ENCODE data around the gene TEKTIP1. TPM values are rescaled to one million over a fixed set of nuclear protein-coding genes. Genes with fewer than 3 reads are reported as not detected.

The TEKTIP1 gene
- total RNA-seq, 1 experiment from 2014 or later, result 1.3 TPM

GRCh38 chr19:3573858-3574637, 35.1 kb downstream of the TEKTIP1 start:
- no peaks in the 10 kb centered on the region; a peak in 1 of 5 replicates for H3K9me3 Mint-ChIP-seq
- H4K91ac ChIP-seq (ENCODE audit: insufficient read length, low read depth, low read length), result no peak overlapping the region
- TF ChIP-seq CTCF (conservative IDR thresholded peaks at IDR 0.05), result no peak
- H3K56ac ChIP-seq (ENCODE audit: insufficient read length, low read depth, low read length), result no peak overlapping the region
- H3T11ph ChIP-seq (ENCODE audit: low read length), result no peak overlapping the region
- DNase-seq, result peak; percentile 98
- no peak overlapping the region for H2BK5ac ChIP-seq (ENCODE audit: insufficient read length, low read length)
- H2BK20ac ChIP-seq (ENCODE audit: low read depth, low read length, poor library complexity, severe bottlenecking), result no peak overlapping the region
- H3K9me3 ChIP-seq (ENCODE audit: control insufficient read depth, low read depth, low read length), result no peaks in the 10 kb centered on the region
- H3K18ac ChIP-seq (ENCODE audit: insufficient read length, low read depth, low read length), result peak overlapping the region; percentile 78
- H3K27ac ChIP-seq (ENCODE audit: insufficient read length, low read depth, low read length), result no peak overlapping the region
- H4K5ac ChIP-seq (ENCODE audit: insufficient read length, low read depth, low read length), result no peak overlapping the region
- no peak overlapping the region for H3K14ac ChIP-seq (ENCODE audit: insufficient read depth, low read length)
- no peak overlapping the region for H2BK12ac ChIP-seq (ENCODE audit: insufficient read length, low read depth, low read length)
- H3K4ac ChIP-seq (ENCODE audit: low read depth, low read length), result no peak overlapping the region
- H2BK15ac ChIP-seq (ENCODE audit: low read depth, low read length), result no peak overlapping the region
- H3K27me3 Mint-ChIP-seq (ENCODE audit: low read depth), result peaks cover 7% of the 10 kb centered on the region
- no peaks in the 10 kb centered on the region for H3K27me3 ChIP-seq (ENCODE audit: insufficient read depth, low read length)
- H2BK120ac ChIP-seq (ENCODE audit: low read depth, low read length, poor library complexity, severe bottlenecking), result no peak overlapping the region
- WGBS (ENCODE audit: extremely low coverage, insufficient read length, low lambda C conversion rate), result no CpG with 5 or more reads among the region's 55 CpGs
- H3K79me1 ChIP-seq (ENCODE audit: insufficient read depth, low read depth, low read length, poor library complexity, severe bottlenecking), result no peaks in the 10 kb centered on the region
- peak overlapping the region in 2 of 3 experiments; percentile 79 to 95; a peak in 4 of 7 replicates for H3K27ac Mint-ChIP-seq
- peak overlapping the region; percentile 61 for H3K4me2 ChIP-seq (ENCODE audit: insufficient read depth, insufficient read length, low read length)
- no peak overlapping the region for H3K9ac ChIP-seq (ENCODE audit: extremely low read depth, insufficient read length, low read length)
- peaks cover 8 to 10% (median 9%) of the 10 kb centered on the region in 3 experiments for H3K36me3 Mint-ChIP-seq (ENCODE audit: insufficient read depth in 1 of 3, low read depth in 3 of 3)
- no peak overlapping the region for H4K8ac ChIP-seq (replicated peaks; ENCODE audit: insufficient read length, low read depth, low read length)
- H3K4me1 Mint-ChIP-seq, result peaks cover 13 to 26% of the 10 kb centered on the region in 2 experiments
- H2AFZ ChIP-seq (ENCODE audit: low read length), result no peak overlapping the region
- no peak overlapping the region for H2AK5ac ChIP-seq (ENCODE audit: insufficient read length, low read length)
- no peaks in the 10 kb centered on the region for H4K20me1 ChIP-seq (ENCODE audit: control insufficient read depth, insufficient read depth, insufficient read length)
- H3K23me2 ChIP-seq (ENCODE audit: insufficient read length, low read depth, low read length, poor library complexity, severe bottlenecking), result peaks cover 13% of the 10 kb centered on the region
- no peak overlapping the region for H3K23ac ChIP-seq (ENCODE audit: insufficient read length, low read depth, low read length)
- H3K4me3 Mint-ChIP-seq, result peak overlapping the region; percentile 73 to 87
- H3K79me2 ChIP-seq (ENCODE audit: insufficient read depth, low read length), result no peaks in the 10 kb centered on the region
- no peaks in the 10 kb centered on the region for H3K4me1 ChIP-seq (ENCODE audit: insufficient read depth, low read length)
